Esophagus (tissue), 2 donors: ENCODE data around the gene SMIM26. TPM values are rescaled to one million over a fixed set of nuclear protein-coding genes. Genes with fewer than 3 reads are reported as not detected.
"Not testable (repeated sequence)": the region's sequence is repeated elsewhere in the genome, so short reads cannot be mapped to it uniquely, and the experiment has no call there.

ENCODE experiments used
- H3K27ac ChIP-seq, 2 donors: one replicate each; pipeline ENCODE4 v1.5.1; 2013; ENCODE audit warnings: low read depth in 2 of 2, mild to moderate bottlenecking in 2 of 2, inconsistent platforms in 1 of 2, low read length in 1 of 2, moderate library complexity in 1 of 2
- H3K27me3 ChIP-seq, 2 donors: one replicate each; pipeline ENCODE4 v1.6.1; 2013; ENCODE audit warnings: low read length in 2 of 2, control low read depth in 1 of 2, mild to moderate bottlenecking in 1 of 2; ENCODE audit not compliant: insufficient read depth in 2 of 2, control insufficient read depth in 1 of 2
- H3K36me3 ChIP-seq, 2 donors: one replicate each; pipeline ENCODE4 v1.6.1; 2013; ENCODE audit warnings: low read length in 1 of 2; ENCODE audit not compliant: control insufficient read depth in 2 of 2, insufficient read depth in 2 of 2
- H3K4me1 ChIP-seq, 2 donors: one replicate each; pipeline ENCODE4 v1.6.1; 2013; ENCODE audit warnings: low read length in 1 of 2; ENCODE audit not compliant: control insufficient read depth in 2 of 2, insufficient read depth in 2 of 2
- H3K4me3 ChIP-seq, 2 donors: one replicate each; pipeline ENCODE4 v1.5.1; 2013; ENCODE audit warnings: low read length in 2 of 2, mild to moderate bottlenecking in 2 of 2, low read depth in 1 of 2, moderate library complexity in 1 of 2
- H3K9me3 ChIP-seq, 2 donors: one replicate each; pipeline ENCODE4 v1.6.1; 2013; ENCODE audit warnings: mild to moderate bottlenecking in 2 of 2, low read depth in 1 of 2, low read length in 1 of 2, moderate library complexity in 1 of 2; ENCODE audit not compliant: control insufficient read depth in 2 of 2, insufficient read depth in 1 of 2
- WGBS, 2 donors: extraction: QIAGEN DNeasy Blood & Tissue Kit; methylation state at CpG; one replicate each; pipeline ENCODE4 v1.1.7; 2013; 5-methylcytosine and 5-hydroxymethylcytosine counted together
- polyA plus RNA-seq, 2 donors: library from polyadenylated mRNA; stranded (reverse); fragments of 200-250 nt; gene quantifications; one replicate each; pipeline ENCODE4 v1.2.3, GENCODE V29; 2013
- donor health status: healthy with polysubstance abuse.
- donor health status: Bipolar disorder and iron deficiency.

The SMIM26 gene
- polyA plus RNA-seq = 100 to 1,000 TPM in 1 of 2 donors, 10 to 100 TPM in 1; 93.2 to 143 TPM

DNA sequence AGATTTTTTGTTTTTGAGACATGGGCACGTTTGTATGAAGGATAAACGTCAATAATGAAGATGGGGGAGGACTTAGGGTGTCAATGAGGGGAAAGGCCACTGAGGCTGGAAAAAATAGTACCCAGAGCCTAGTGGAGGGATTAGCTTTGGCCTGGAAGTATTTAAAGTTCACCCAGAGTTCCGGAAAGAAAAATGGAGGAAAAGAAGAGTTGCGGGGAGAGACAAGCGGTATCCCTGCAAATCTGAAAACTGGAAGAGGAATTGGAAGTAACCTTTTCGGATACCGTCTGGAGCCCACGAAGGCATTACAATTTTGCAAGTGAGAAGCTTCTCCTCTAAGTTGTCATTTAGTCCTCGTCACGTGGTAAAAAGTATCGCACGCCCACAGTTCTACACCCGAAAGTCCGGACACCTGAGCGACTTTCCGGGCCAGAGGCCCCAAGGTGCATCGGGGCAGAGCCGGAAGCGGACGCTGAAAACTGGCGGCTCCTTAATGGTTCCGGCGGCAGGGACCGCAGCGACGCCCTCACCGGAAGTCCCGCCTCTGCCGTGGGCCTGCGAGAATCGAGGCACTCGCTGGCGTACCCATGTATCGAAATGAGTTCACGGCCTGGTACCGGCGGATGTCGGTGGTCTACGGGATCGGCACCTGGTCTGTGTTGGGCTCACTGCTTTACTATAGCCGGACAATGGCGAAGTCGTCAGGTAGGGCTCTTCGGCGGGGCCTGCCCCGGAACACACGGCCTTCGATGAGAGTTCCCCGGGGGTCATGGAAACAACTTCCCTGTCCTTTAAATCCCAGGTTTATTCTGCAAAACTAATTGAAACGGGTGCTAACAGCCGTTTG is at the start of gene SMIM26:
TSS of gene SMIM26 (plus strand) at position 541 of the 847 bp plus-strand sequence. CDS start at position 588, 47 bp downstream.
- H3K27me3 ChIP-seq = no peaks in the 10 kb centered on the region
- peak within 1 kb of the TSS; percentile 95 to 96 for H3K4me3 ChIP-seq
- H3K9me3 ChIP-seq = no peaks in the 10 kb centered on the region
- no peaks in the 10 kb centered on the region for H3K4me1 ChIP-seq
- peaks cover 0 to 7% of the 10 kb centered on the region in 2 donors for H3K36me3 ChIP-seq
- 0% methylated on average over 51 of the region's 51 CpGs for WGBS, 2 donors
- peak within 1 kb of the TSS; percentile 89 to 96 for H3K27ac ChIP-seq

GRCh38 chr20:18522066-18522465 is 45.2 kb upstream of the SMIM26 start:
- H3K36me3 ChIP-seq = peaks cover 16 to 19% of the 10 kb centered on the region in 2 donors
- WGBS, 2 donors = 95 to 96% methylated on average over 9 of the region's 9 CpGs

DNA sequence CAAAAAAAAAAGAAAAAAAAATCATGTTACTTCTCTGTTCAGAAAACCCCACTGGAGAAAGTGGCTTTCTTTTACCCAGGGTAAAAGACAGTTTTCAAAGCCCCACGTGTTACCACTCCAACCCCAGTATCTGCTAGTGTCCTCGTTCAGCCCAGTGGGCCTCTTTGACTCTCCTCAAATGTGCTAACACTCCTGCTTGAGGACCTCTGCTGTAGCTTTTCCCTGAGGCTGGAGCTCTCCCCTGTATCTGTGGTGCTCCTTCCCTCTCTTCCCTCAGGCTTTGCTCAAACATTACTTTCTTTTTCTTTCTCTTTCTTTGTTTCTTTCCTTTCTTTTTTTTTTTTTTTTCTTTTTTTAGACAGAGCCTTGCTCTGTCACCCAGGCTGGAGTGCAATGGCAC is 44.2 kb upstream of the SMIM26 start:
- H3K4me1 ChIP-seq = no peaks in the 10 kb centered on the region
- WGBS, 2 donors = 90 to 92% methylated on average over 2 of the region's 2 CpGs
- H3K4me3 ChIP-seq = no peak overlapping the region
- no peak overlapping the region for H3K27ac ChIP-seq
- no peaks in the 10 kb centered on the region for H3K27me3 ChIP-seq
- H3K9me3 ChIP-seq = no peaks in the 10 kb centered on the region
- peaks cover 25% of the 10 kb centered on the region in 2 donors for H3K36me3 ChIP-seq

More at GRCh38 chr20:18522066-18522465, 45.2 kb upstream of the SMIM26 start:
- H3K4me3 ChIP-seq, H3K9me3 ChIP-seq, H3K27me3 ChIP-seq, H3K27ac ChIP-seq, H3K4me1 ChIP-seq: not testable (repeated sequence)

GRCh38 chr20:18524646-18525045 is 42.6 kb upstream of the SMIM26 start:
- 83 to 93% methylated on average over 1 of the region's 1 CpG for WGBS, 2 donors
- H3K9me3 ChIP-seq = no peaks in the 10 kb centered on the region
- no peaks in the 10 kb centered on the region for H3K4me1 ChIP-seq
- H3K4me3 ChIP-seq = no peak overlapping the region
- H3K27ac ChIP-seq = no peak overlapping the region
- H3K36me3 ChIP-seq = peaks cover 33% of the 10 kb centered on the region in 2 donors
- no peaks in the 10 kb centered on the region for H3K27me3 ChIP-seq

GRCh38 chr20:18526761-18527160 is 40.5 kb upstream of the SMIM26 start:
- not testable (repeated sequence) for H3K27me3 ChIP-seq, H3K4me1 ChIP-seq, H3K27ac ChIP-seq, H3K9me3 ChIP-seq, H3K4me3 ChIP-seq
- WGBS, 2 donors = 79 to 81% methylated on average over 14 of the region's 14 CpGs
- H3K36me3 ChIP-seq = peaks cover 35 to 42% of the 10 kb centered on the region in 2 donors

DNA sequence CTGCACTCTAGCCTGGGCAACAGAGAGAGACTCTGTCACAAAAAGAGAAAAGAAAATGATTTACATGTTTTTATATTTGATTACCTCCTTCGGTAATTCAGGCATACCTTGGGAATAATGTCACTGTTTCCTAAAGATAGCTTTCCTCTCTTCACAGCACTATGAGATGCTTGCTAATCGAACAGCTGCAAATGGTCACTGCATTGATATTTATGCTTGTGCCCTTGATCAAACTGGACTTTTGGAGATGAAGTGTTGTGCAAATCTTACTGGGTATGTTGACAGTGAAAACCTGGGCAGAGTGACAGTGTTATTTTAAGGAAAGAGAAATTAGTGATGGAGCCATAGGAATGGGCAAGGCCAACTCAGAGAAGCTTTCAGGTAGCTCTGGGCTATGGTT is 39.9 kb upstream of the SMIM26 start:
- H3K9me3 ChIP-seq = no peaks in the 10 kb centered on the region
- H3K27ac ChIP-seq = no peak overlapping the region
- H3K4me1 ChIP-seq = no peaks in the 10 kb centered on the region
- 92 to 93% methylated on average over 2 of the region's 2 CpGs for WGBS, 2 donors
- no peak overlapping the region for H3K4me3 ChIP-seq
- peaks cover 35 to 44% of the 10 kb centered on the region in 2 donors for H3K36me3 ChIP-seq
- no peaks in the 10 kb centered on the region for H3K27me3 ChIP-seq

DNA sequence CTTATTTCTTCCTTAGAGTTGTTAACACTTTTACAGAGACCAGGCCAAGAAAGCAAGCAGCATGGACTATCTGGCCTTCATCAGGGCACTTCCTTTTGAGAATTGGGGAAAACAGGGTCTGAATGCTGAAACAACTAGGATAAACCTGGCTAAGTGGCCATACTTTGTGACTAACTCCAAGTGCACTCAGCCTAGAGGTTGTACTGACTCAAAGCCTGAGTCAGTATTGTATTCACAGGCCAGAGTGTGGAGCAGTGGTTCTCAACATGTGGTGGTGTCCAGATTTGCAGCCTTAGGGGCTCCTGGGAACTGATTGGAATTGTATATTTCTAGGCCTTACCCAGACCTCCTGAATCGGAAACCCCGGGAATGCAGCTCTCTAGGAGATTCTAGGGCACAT is 39.4 kb upstream of the SMIM26 start:
- Histone ChIP-seq H3K36me3 (peaks cover 40 to 47% of the 10 kb centered on the region in 2 donors), H3K27ac (no peak overlapping the region), H3K4me1 (no peaks in the 10 kb centered on the region), H3K4me3 (no peak overlapping the region), H3K27me3 (no peaks in the 10 kb centered on the region), H3K9me3 (no peaks in the 10 kb centered on the region)
- whole genome bisulfite sequencing, 2 donors = 97 to 100% methylated on average over 2 of the region's 2 CpGs

DNA sequence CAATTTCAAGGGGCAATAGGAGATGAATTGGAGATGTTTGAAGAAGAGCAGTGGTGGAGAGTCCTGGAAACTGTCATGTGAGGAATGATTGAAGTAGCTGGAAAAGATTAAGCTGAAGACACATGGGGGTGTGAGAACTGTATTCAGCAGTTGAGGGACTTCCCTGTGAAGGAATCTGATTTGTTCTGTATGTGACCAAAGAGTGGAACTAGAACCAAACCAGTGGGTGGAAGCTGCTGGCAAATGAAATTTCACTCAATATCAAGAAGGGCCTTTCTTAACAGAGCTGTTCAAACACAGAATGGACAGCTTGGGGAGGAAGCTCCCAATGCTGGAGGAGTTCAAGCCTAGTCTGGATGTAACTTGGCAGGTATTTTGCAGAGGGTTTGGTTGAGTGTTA is 38.2 kb upstream of the SMIM26 start:
- peaks cover 47 to 50% of the 10 kb centered on the region in 2 donors for H3K36me3 ChIP-seq
- H3K9me3 ChIP-seq = no peaks in the 10 kb centered on the region
- no peaks in the 10 kb centered on the region for H3K27me3 ChIP-seq
- no peaks in the 10 kb centered on the region for H3K4me1 ChIP-seq
- H3K27ac ChIP-seq = no peak overlapping the region
- no peak overlapping the region for H3K4me3 ChIP-seq

DNA sequence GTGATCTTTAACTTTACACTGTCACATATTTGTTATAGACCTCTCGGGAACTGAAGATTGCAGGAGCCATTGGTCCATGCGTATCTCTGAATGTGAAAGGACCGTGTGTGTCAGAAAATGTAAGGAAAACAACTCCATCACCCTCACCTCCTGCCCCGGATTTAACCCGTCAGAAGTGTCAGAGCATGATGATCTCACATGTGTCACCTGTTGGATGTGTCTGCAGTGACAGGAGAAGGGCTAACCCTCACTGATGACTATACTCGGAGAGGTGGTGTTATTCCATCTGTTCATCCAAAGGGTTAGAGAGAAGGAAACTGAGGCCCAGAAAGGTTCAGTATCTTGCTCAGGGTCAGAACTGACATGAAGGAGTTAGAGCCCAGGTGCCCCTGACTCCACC is 34.6 kb upstream of the SMIM26 start:
- no peak overlapping the region for H3K27ac ChIP-seq
- no peaks in the 10 kb centered on the region for H3K27me3 ChIP-seq
- no peak overlapping the region for H3K4me3 ChIP-seq
- H3K4me1 ChIP-seq = no peaks in the 10 kb centered on the region
- H3K9me3 ChIP-seq = no peaks in the 10 kb centered on the region
- H3K36me3 ChIP-seq = peaks cover 29 to 34% of the 10 kb centered on the region in 2 donors
- WGBS, 2 donors = 85 to 95% methylated on average over 6 of the region's 6 CpGs

- H3K4me3 ChIP-seq = no peak overlapping the region
- H3K36me3 ChIP-seq = peaks cover 20 to 30% of the 10 kb centered on the region in 2 donors
- 28 to 34% methylated on average over 1 of the region's 1 CpG for WGBS, 2 donors
Observed at GRCh38 chr20:18533491-18533890, 33.7 kb upstream of the SMIM26 start.

More at GRCh38 chr20:18533491-18533890, 33.7 kb upstream of the SMIM26 start:
- Histone ChIP-seq H3K27me3 (no peaks in the 10 kb centered on the region), H3K9me3 (no peaks in the 10 kb centered on the region), H3K4me1 (no peaks in the 10 kb centered on the region), H3K27ac (no peak overlapping the region)
